UCSD-AML1 (cell line): Measurements from ENCODE around the gene PIGV.

ENCODE experiments used
- DNase-seq: peaks from one replicate; lab custom pipeline; 2025; ENCODE audit not compliant: unreplicated experiment; lab: John Stamatoyannopoulos, UW

The PIGV gene

DNA sequence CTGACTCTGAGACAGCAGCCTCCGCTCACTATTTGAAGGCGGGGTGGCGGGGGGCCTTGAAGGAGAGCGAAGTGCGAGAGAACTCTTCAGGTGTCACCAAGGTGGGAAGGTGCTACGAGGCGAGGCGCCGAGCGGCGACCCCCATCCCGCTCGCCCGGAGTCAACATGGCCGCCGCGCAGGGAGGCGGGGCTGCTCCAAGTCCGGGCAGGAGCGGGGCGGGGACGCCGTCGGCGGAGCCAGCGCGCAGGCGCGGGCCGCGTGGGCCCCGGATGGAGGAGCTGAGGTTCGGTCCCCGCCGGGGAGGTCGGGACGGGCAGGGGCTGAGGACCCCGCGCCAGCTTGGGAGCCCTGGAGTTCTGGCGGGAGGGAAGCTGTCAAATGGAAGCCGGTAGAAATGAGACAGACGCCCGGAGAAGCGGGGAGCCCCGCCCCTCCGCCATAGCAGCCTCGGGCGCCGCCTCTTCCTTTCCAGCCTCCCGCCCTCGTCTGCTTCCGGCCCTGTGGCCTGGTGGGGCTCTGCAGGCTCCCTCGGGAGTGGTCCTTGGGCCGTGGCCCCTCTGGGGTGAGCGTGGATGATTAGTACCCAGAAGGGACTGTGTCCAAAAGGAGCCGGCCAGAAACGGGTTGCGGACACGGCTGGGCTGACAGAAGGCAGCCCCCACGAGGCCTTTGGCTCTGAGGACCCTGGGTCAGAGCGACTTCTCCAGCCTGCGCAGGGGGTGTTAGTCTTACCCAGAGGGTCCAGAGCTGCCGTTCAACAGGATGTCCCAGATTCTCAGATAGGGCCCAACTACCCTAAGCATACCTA, at the start of gene PIGV:
PIGV (plus strand) TSS at position 245 of the 809 bp plus-strand sequence. CDS start 2,866 bp downstream, outside the sequence.
- peak; percentile 93 for DNase-seq

DNA sequence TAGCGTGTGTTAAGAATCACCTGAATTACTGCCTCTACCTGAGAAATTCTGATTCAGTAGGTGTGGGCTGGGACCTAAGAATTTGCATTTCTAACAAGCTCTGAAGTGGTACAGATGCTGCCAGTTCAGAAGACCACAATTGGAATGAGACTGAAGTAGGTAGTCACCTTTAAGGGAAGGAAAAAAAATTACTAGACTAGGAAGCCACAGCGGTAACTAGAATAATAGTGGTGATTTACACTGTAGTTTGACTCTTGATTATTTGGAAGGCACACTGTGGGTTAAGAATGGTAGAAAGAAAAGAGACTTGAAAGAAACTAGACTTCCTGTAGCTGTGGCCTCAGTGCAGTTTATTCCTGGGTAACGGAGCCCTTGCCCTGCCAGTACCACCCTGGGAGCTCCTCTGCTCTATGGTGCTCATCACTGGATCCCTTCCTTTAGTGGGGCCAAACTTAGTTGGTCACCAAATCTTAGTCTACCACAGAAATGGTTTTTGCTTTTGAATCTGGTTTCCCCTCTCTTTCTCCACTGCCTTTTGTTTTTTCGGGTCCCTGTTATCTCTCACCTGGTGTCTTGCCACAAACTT, 48.3 kb upstream of the PIGV start:
- no peak for DNase-seq

DNA sequence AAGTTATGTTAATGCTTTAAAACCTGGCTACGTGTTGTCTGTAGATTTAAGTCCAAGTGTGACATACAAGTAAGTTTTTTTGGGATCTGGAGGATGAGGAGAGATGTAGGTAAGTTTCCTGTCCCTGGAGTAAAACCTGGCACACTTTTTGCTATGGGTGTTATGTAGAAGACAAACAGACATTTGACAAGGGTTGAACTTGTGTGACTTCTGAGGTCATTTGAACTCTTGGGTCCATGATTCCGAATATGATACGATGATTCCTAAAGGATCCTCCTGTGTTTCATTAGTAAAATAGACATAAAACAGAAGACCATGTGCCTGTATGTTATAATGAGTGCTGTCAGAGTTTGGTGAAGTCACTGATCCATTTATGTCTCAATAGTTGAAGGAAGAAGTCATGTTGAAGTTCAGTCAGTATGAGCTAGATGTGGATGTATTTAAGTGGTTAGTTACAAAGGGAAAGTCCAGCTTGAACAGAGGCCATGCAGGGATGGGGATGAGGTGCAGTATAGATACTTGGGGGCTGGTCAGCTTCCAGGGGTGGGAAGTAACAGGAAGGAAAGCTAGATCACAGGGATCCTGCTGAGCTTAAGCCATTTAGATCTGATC, 47.6 kb upstream of the PIGV start:
- no peak for DNase-seq

- DNase-seq: no peak
Observed at GRCh38 chr1:26740952-26741351, 46.8 kb upstream of the PIGV start.

- DNase-seq: no peak
Observed at GRCh38 chr1:26743426-26744059, 44.2 kb upstream of the PIGV start.

GRCh38 chr1:26744075-26744959, 43.4 kb upstream of the PIGV start:
- DNase-seq: peak; percentile 84

GRCh38 chr1:26745191-26745590, 42.6 kb upstream of the PIGV start:
- no peak for DNase-seq

GRCh38 chr1:26747048-26747447, 40.7 kb upstream of the PIGV start:
- DNase-seq: no peak

- no peak for DNase-seq
Observed at GRCh38 chr1:26748351-26748750, 39.4 kb upstream of the PIGV start.

DNA sequence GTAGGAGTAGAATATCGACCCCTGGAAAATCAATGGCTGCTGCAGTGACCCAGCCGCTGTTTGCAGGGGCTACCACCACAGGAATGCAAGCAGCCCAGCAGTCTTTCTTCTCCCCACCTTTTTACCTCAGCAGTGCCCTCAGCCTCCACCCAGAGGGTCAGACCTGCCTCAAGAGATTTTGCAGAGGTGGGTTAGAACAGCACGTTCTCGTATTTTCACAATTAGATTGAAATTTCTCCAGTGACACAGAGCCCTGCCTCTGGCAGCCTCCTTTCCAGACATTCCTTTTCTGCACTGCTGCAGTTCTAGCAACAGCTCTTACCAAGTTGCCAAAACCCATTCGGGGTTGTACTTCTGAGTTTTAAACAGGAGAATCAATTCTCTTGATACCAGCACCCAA, 38.3 kb upstream of the PIGV start:
- no peak for DNase-seq

- DNase-seq: no peak
Observed at GRCh38 chr1:26750428-26750827, 37.3 kb upstream of the PIGV start.

DNA sequence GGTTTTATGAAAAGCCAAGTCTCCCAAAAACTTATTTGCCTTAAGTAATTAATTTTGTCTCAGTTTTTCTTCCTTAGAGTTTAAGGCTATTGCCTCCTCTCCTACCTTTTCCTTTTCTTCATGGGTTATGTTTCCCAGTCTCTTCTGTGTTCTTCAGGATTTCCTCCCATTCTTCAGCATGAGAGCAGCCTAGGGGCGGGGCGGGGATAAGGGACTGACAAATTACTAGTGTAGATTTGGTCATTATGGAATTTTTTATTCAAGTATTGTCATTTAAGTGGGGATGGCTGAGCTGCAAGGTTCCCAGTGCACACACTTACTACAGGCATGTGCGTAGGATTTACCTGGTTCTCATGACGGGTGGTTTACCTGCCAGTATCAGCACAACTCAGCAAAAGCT, 35.2 kb upstream of the PIGV start:
- DNase-seq: no peak

- DNase-seq: no peak
Observed at GRCh38 chr1:26754086-26754874, 33.5 kb upstream of the PIGV start.

DNA sequence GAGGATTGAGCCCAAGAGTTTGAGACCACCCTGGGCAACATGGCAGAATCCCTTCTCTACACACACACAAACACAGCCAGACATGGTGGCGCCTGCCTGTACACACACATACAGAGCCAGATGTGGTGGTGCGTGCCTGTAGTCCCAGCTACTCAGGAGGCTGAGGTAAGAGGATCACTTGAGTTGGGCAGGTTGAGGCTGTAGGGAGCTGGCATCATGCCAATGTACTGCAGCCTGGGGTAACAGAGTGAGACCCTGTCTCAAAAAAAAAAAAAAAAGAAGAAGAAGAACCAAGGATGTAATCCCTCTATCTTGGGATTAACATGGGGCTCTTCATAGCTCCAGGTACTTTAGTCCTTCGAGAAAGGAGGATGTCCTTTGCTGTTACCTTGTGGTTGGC, 29.4 kb upstream of the PIGV start:
- DNase-seq: no peak

DNA sequence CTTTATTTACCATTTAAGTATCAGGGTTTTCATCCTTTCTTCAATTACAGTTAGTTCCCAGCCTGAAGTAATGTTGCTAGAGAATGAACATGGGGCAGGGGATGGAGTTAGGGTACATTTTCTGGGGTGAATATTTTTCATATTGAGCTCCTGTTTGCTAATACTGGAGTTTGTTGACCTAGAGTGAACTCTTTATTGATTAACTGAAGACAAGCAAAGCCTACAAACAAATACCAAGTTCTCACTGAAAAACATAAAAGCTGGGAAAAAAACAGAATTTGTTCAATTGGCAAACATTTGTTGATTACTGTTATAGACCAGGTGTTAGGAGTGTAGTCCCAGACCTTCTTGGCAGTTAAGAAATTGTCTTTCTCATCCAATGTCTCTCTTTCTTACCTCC, 28.2 kb upstream of the PIGV start:
- no peak for DNase-seq

DNA sequence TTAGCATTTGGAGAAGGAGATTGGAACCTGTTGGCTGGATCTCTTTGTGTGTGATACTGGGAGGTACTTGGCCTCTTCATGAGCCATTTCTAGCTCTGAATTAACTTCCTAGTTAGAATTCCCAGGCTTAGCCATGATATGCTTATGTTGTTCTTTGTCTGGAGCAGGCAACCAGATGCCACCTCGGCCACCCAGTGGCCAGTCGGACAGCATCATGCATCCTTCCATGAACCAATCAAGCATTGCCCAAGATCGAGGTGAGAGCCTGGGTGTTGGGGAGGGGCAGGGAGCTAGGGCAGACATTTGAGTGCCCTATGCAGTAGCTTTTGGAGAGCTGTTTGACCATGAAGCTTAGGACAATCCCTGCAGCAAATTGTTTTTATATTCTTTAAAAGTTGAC, 26.5 kb upstream of the PIGV start:
- DNase-seq: peak; percentile 18

DNA sequence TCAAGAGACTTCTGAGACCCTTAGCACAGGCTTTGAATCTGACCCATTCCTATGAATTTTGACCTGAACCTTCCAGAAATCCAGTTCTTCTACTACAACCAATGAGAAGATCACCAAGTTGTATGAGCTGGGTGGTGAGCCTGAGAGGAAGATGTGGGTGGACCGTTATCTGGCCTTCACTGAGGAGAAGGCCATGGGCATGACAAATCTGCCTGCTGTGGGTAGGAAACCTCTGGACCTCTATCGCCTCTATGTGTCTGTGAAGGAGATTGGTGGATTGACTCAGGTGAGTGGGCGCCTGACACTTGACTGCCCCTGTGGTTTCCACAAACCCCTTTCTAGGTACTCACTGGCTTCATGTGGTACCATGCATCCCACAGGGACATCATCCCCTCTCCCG, 20.0 kb upstream of the PIGV start:
- no peak for DNase-seq

GRCh38 chr1:26768755-26769154, 19.0 kb upstream of the PIGV start:
- DNase-seq: no peak

GRCh38 chr1:26771285-26771642, 16.5 kb upstream of the PIGV start:
- no peak for DNase-seq

- no peak for DNase-seq
Observed at GRCh38 chr1:26771643-26772321, 16.0 kb upstream of the PIGV start.
